GM19324 (cell line): ENCODE results near the gene GPR176.
A peak's percentile ranks its signal among the peaks of the same experiment; 100 is the strongest.
"Not testable (repeated sequence)": the region's sequence is repeated elsewhere in the genome, so short reads cannot be mapped to it uniquely, and the experiment has no call there.

Source experiments
- ATAC-seq: cut with Tn5 transposase; IDR thresholded peaks from one replicate; pipeline ENCODE4 v1.9.1; 2021; ENCODE audit warnings: mild to moderate bottlenecking, moderate library complexity; ENCODE audit not compliant: unreplicated experiment, low FRiP score

Gene GPR176

DNA sequence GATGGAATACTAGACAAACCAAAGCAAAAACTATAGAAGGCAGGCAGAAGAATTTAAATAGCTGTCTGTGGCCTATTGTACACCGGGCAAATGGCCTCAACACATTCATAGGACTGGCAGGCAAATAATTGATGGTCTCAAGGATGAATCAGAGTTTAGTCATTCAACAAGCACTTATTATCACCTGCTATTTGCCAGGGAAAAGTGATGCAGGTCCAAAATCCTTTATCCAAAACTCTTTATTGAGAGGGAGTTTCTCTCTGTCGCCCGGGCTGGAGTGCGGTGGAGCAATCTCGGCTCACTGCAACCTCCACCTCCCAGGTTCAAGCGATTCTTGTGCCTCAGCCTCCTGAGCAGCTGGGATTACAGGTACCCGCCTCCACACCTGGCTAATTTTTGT, 16.1 kb upstream of the GPR176 start:
- ATAC-seq: no peak

GRCh38 chr15:39935241-39935640, 15.2 kb upstream of the GPR176 start:
- ATAC-seq: no peak

DNA sequence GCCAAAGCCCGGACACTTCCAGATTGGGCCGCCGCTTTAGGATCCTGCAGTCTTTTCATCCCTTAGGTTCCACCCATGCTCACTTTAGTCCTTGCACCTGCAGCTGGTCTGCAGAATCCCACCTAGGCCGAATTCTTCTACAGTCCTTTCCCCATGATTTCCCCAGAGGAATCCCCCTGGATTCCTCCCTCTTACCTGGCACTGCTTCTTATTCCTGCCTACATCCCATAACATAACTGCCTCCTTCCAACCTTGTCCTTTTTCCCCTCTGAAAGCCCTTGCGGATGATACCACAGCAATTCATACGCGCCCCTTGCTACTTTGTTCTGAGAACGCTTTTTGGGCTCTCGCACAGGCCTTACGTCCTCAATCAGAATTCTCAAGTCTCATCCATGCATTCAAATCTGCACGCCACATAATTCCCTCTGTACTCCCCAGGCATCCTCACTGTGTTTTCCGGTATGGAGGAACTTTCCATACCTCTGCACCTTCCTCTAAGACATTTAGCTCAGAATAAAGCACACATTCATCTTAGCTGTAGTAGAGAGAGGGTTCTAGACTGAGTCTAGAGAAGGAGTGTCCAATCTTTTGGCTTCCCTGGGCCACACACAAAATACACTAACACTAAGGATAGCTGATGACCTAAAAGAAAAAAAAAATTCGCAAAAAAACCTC, 14.5 kb upstream of the GPR176 start:
- ATAC-seq: no peak

GRCh38 chr15:39931615-39932014, 11.5 kb upstream of the GPR176 start:
- no peak for ATAC-seq

- ATAC-seq: no peak
Measured at GRCh38 chr15:39926526-39926925, 6.5 kb upstream of the GPR176 start.

DNA sequence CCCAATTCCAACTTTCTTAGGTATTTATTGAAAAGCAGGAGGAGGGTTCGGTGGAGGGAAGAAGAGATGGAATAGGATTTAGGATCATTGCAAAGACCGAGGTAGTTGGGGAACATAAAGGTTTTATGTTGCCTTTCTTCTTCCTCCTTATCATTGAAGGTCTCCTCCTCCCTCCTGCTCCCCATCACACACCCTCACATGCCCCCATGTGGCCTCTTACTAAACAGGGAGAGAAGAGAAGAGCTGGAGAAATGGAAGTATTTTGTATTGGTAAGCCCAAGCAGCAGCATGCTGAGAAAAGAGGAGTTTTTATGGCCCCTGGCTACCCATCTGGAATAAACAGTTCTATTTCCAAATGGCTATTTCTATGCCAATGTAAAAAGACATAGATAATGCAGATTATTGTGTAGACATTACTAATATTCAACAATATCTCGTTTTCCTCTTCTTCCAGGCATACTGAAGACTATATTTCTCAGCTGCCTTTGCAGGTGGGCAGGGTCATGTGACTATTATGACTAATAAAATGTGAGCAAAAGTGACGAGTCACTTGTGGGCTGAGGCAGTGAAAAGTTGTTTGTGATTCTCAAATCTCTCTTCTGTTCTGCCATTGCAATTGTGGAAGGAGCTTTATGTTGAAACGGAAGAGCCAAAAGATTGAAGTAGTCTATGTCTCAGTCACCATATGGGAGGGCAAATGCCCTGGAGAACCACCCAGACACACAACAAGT, 5.2 kb upstream of the GPR176 start:
- ATAC-seq: no peak

GRCh38 chr15:39924437-39924836, 4.4 kb upstream of the GPR176 start:
- no peak for ATAC-seq

GRCh38 chr15:39922462-39923092, 2.5 kb upstream of the GPR176 start:
- ATAC-seq: no peak

GRCh38 chr15:39921274-39921638, 1.2 kb upstream of the GPR176 start:
- ATAC-seq: no peak

DNA sequence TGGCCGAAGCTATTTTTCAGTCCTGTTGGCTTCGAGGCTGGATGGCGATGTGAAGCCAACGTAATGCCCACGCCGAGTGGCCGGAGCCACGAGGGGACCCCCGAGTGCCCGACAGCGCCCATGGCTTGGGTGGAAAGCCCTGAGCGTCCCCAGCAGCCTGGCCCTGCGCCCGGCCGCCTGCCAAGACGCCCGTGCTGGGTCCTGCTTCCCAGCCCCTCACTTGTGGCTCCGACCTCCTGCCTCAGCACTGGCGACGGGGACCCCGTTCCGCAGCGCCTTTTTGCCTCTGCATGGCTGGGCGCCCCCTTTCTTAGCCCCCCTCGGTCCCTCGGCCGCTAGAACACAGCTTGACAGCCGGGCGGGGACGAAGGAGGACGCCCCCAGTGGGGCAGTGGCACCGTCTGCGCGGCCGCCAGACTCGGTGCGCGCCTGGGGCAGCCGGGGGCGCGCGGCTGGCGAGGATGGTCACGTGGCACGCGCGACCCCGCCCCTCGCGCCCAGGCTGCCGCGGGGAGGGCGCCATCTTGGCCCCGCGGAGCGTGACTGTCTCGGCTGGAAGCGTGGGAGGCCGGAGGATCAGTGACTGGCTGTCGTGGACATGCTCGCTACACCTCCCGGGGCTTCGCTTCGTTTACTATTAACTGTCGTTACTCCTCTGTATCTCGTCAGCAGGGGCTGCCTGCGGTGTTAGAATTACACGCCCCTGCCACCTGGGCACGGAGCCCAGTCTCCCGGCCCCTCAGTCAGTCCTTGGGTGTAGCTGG, 626 bp upstream of the GPR176 start:
- peak; percentile 86 for ATAC-seq

DNA sequence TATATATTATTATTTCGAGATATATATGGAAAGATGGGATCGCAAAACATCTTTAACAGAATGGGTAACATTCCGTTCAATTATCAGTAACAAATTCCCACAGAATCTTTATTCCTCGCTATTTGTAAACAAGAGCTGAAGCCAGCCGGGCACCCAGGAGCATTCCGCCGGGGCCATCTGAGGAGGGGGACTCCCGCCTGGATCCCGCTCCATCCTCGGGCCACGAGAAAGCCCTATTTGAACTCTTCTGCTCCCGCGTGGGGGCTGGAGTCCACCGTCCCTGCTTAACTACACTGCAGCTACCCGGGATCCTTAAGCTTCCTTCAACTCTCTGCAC, 687 bp downstream of the GPR176 start:
- ATAC-seq: no peak

DNA sequence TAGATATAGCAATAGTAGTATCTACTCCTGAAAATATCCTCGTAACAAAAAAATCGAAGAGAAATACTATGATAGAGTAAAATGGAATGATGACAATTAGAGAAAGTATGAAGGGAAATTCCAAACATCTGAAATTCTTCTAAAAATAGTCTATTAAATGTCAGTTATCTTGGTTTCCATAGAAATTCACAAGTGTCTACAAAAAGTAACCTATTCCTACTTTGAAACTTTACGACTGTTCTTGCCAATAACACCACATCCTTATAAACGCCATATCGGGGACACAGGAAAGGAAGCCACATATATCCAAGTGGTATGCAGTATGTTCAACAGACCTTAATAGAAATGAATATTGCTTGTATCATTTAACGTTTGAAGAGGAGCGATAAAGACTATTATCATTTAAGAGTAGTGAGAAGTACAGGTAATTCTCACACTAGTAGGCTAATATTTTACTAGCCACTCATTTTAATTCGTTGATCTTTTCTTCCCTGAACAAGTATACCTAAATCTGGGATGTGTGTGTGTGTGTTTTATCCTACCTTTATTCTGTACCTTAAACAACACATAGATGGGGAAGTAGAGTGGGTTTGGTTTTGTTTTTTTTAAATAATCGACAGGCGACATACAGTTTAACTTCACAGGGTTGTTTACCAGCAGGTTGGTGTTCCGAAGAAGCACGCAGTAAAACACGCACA, 1.2 kb downstream of the GPR176 start:
- ATAC-seq: no peak

- ATAC-seq: no peak
Measured at GRCh38 chr15:39914977-39915376, 5.1 kb downstream of the GPR176 start.

- ATAC-seq: no peak
Measured at GRCh38 chr15:39909007-39909406, 11.1 kb downstream of the GPR176 start.

DNA sequence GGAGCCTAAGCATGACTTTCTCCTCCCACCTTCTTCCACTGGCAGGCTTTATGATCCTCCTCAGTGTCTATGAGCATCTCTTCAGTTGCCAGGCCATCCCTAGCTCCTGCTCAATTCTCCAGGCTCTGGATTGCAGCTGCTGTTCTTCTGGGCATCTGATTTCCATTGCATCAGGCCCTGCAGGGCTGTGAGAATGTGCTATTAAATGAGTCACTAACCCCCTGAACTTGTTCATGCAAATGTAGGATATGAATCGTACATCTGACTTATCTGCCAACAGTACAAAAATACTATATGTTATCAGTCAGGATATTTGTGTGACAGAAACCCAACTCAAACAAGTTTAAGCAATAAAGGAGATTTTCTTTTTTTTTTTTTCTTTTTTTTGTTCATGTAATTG, 11.9 kb downstream of the GPR176 start:
- no peak for ATAC-seq

DNA sequence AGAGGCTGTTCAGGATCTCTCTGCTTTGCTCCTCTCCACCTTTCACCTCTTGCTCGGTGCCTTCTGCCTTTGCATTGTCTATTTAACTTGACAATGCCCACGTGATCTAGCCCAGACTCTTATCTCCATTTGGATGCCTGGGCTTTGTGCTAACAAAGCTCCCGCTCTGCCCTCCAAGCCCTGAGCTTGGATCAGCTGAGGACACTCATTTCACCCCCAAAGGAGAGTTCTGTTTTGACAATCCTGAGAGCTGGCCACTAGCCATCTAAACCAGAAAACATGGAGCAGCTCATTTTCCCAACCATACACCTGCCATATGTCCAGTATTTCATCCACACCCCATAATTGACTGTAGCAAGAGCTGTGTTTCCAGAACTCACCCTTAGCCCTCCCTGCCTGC, 12.8 kb downstream of the GPR176 start:
- ATAC-seq: no peak

DNA sequence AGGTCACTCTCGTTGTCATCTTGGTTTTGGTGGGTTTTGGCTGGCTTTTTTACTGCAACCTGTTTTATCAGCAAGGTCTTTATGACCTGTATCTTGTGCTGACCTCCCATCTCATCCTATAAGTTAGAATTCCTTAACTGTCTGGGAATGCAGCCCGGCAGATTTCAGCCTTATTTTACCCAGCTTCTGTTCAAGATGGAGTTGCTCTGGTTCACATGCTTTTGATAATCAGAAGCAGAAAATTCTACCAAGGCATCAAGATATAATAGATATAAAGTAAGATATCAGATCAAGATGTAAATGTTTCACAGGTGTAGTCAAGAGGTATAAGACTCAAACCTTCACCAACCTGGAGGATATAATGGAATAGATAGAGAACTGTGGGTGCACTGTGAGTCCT, 16.0 kb downstream of the GPR176 start:
- ATAC-seq: no peak

- ATAC-seq: no peak
Measured at GRCh38 chr15:39898317-39898716, 21.7 kb downstream of the GPR176 start.

GRCh38 chr15:39896846-39897245, 23.2 kb downstream of the GPR176 start:
- ATAC-seq: no peak

DNA sequence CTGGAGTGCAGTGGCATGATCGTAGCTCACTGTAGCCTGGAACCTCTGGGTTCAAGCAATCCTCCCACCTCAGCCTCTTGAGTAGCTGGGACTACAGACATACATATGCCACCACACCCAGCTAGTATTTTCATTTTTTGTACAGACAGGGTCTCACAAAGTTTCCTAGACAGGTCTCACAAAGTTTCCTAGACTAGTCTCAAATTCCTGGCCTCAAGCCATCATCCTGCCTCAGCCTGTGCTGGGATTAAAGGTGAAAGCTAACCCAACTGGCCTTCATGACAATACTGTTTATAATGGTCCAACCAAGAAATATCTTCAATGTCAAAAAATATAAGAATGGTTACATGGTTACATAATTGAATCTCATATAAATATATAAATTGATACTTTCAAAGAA, 24.0 kb downstream of the GPR176 start:
- ATAC-seq: no peak

DNA sequence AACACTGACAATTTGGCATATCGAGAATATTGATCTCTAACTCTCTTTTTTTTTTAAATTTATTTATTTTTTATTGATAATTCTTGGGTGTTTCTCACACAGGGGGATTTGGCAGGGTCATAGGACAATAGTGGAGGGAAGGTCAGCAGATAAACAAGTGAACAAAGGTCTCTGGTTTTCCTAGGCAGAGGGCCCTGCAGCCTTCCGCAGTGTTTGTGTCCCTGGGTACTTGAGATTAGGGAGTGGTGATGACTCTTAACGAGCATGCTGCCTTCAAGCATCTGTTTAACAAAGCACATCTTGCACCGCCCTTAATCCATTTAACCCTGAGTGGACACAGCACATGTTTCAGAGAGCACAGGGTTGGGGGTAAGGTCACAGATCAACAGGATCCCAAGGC, 27.0 kb downstream of the GPR176 start:
- ATAC-seq: not testable (repeated sequence)
